RWPE2 (cell line): Measurements from ENCODE around the gene GNA14.

Source experiments
- ATAC-seq: fragments of 200-7000 bp; cut with Tn5 transposase; 3 replicates; pipeline ENCODE4 v1.9.1; 2021; ENCODE audit warnings: low read depth
- DNase-seq: peaks from one replicate; pipeline ENCODE4 v3.0.0-alpha.2; 2020; ENCODE audit warnings: low spot score
- H3K27ac ChIP-seq: fragments of 450-650 bp; 2 replicates; pipeline ENCODE4 v1.5.1; 2017; ENCODE audit warnings: mild to moderate bottlenecking; ENCODE audit not compliant: poor library complexity, severe bottlenecking
- H3K27me3 ChIP-seq: fragments of 250-450 bp; sonication (Bioruptor Pico); 2 replicates; pipeline ENCODE4 v1.5.1; 2021; ENCODE audit warnings: mild to moderate bottlenecking, moderate library complexity; ENCODE audit not compliant: insufficient read depth, poor library complexity, severe bottlenecking
- H3K36me3 ChIP-seq: fragments of 250-450 bp; sonication (Bioruptor Pico); 2 replicates; pipeline ENCODE4 v1.5.1; 2020; ENCODE audit warnings: low read depth, mild to moderate bottlenecking, moderate library complexity
- H3K4me1 ChIP-seq: fragments of 250-450 bp; sonication (Bioruptor Pico); 2 replicates; pipeline ENCODE4 v1.5.1; 2021; ENCODE audit warnings: mild to moderate bottlenecking, moderate library complexity; ENCODE audit not compliant: insufficient read depth, poor library complexity, severe bottlenecking
- H3K4me3 ChIP-seq: fragments of 250-450 bp; sonication (Bioruptor Pico); 2 replicates; pipeline ENCODE4 v1.5.1; 2021; ENCODE audit warnings: mild to moderate bottlenecking, moderate library complexity; ENCODE audit not compliant: severe bottlenecking
- H3K9me3 ChIP-seq: fragments of 250-450 bp; sonication (Bioruptor Pico); 2 replicates; pipeline ENCODE4 v1.5.1; 2021; ENCODE audit warnings: mild to moderate bottlenecking, moderate library complexity; ENCODE audit not compliant: severe bottlenecking
- TF ChIP-seq, protein P1 (sequence below): fragments of 450-650 bp; IDR thresholded peaks from one replicate; pipeline ENCODE4 v1.5.1; 2017; ENCODE audit warnings: mild to moderate bottlenecking, moderate library complexity; ENCODE audit not compliant: poor library complexity, severe bottlenecking

Gene GNA14

DNA sequence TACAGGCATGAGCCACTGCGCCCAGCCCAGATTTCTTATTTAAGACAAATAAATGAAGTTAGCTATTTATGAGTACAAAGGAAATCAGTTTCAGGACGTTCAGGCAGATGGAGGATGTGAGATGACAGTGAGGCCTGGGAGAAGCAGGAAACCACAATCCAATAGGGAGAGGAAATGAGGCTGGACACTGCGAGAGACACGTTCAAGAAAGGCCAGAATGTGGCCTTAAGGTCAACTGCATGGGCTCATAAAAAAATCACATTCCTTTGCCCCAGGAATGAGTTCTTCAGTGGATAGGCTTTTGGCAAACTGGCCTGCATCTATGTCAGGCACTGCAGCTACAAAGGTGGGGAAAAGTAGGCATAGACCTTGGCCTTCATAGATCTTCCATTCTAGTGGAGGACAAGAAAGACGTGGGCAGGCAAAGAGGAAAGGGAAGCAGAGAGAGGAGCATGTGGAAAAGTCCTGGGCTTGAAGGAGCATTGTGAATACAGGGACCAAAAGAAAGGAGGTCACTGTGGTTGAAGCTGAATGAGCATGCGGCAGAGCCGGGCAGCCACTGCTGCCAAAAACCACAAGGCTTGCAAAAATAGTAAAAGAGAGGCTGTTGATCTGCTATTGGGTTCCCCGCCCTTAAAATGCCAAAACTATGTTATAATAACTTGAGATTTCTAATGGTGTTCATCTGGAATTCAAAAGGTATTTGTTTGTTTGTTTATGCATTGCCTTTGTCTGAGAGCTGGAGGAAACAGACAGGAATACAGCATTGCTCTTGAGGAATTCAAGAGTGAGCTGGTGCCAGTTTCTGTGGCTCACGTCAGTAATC is 133.0 kb downstream of the GNA14 start:
- no peaks in the 10 kb centered on the region for H3K27me3 ChIP-seq
- TF ChIP-seq, protein P1, sequence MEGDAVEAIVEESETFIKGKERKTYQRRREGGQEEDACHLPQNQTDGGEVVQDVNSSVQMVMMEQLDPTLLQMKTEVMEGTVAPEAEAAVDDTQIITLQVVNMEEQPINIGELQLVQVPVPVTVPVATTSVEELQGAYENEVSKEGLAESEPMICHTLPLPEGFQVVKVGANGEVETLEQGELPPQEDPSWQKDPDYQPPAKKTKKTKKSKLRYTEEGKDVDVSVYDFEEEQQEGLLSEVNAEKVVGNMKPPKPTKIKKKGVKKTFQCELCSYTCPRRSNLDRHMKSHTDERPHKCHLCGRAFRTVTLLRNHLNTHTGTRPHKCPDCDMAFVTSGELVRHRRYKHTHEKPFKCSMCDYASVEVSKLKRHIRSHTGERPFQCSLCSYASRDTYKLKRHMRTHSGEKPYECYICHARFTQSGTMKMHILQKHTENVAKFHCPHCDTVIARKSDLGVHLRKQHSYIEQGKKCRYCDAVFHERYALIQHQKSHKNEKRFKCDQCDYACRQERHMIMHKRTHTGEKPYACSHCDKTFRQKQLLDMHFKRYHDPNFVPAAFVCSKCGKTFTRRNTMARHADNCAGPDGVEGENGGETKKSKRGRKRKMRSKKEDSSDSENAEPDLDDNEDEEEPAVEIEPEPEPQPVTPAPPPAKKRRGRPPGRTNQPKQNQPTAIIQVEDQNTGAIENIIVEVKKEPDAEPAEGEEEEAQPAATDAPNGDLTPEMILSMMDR, result no peak
- no peaks in the 10 kb centered on the region for H3K9me3 ChIP-seq
- no peak overlapping the region for H3K4me3 ChIP-seq
- H3K36me3 ChIP-seq, result no peaks in the 10 kb centered on the region
- H3K4me1 ChIP-seq, result peaks cover 4% of the 10 kb centered on the region
- DNase-seq (no peak), ATAC-seq (0 out of 3 replicates have a peak, but pooled peaks have one; percentile 31)
- H3K27ac ChIP-seq, result no peak overlapping the region

DNA sequence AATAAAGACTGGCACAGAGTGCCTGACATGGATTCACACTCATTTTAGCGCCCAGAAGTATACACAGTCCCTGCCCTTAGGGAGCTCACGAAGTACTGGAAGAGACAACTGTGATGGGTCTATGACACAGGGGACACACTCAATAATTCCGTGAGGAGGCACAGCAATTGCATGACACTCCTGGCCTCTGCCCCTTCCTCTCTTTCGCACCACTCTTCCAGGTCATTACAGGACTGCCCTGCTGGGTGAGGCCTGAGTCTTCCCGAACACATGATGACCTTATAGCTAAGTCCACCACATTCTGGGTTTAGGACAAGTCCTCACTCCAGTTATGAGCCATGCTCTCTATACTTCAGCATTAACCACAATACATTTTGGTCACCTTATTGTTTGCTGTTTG is 134.7 kb downstream of the GNA14 start:
- Histone ChIP-seq H3K4me3 (no peak overlapping the region), H3K9me3 (no peaks in the 10 kb centered on the region), H3K27me3 (no peaks in the 10 kb centered on the region), H3K4me1 (peaks cover 4% of the 10 kb centered on the region), H3K27ac (no peak overlapping the region), H3K36me3 (no peaks in the 10 kb centered on the region)
- DNase-seq (no peak), ATAC-seq (no peak)
- TF ChIP-seq, protein P1, result no peak

DNA sequence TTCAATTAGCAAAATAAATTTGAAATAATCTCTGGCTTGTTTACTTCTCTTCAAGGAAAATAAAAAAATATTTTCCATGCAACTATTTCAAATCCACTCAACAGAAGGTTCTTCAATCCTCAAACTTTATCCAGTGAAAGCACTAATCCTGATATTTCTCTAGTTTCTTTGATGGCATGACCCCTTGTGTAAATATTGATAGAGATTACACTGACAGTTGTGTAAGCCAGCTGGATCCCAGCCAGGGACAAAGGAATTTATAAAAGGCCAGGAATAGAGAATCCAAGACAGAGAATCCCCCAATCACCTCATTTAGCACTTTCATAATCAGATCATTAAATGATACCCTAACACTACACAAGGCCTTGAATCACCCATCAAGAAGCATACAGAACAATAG is 135.2 kb downstream of the GNA14 start:
- Histone ChIP-seq H3K27ac (no peak overlapping the region), H3K4me1 (peaks cover 4% of the 10 kb centered on the region), H3K27me3 (no peaks in the 10 kb centered on the region), H3K36me3 (no peaks in the 10 kb centered on the region), H3K9me3 (no peaks in the 10 kb centered on the region), H3K4me3 (no peak overlapping the region)
- DNase-seq, result no peak
- ATAC-seq, result peak; percentile 48; the same call in 2 of the 3 replicates
- TF ChIP-seq, protein P1, result no peak

DNA sequence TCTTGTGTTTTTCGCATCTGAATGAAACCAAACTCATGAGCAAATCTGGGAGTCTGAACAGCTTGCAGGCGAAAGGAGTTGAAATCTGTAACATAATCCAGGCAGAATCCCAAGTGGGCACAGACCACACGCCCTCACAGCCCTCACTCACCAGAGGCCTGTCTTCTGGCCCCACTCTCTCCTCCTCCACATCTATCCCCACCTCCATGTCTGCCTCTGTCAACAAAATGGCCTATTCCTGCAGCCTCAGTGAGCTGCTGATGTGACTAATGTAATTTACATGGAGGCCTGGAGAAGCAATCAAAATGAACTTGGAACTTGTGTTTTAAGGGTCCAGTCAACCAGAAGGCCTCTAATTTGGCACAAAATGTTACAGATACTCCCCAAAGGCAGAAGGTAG is 136.6 kb downstream of the GNA14 start:
- Histone ChIP-seq H3K4me3 (no peak overlapping the region), H3K27ac (no peak overlapping the region), H3K9me3 (no peaks in the 10 kb centered on the region), H3K27me3 (no peaks in the 10 kb centered on the region), H3K36me3 (no peaks in the 10 kb centered on the region), H3K4me1 (peaks cover 4% of the 10 kb centered on the region)
- DNase-seq (no peak), ATAC-seq (no peak)
- TF ChIP-seq, protein P1, result no peak

DNA sequence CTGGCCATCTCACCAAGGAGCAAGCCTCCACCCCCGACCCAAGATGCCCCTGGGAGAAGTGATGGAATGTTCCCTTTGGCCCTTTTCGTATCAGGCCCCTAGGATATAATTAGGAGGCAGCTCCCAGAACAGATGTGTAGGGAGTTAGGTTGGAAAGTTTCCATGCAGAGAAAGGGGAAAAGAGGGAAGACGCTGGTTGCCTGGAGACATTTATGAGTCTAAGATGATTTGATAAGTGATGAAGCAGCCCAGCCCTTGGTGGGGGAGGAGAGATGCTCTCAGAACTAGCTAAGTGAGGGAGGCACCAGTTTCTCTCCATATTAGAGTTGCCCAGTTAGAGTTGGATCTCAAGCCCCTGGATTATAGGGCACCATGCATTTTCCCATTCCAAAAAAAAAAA is 137.5 kb downstream of the GNA14 start:
- Histone ChIP-seq H3K4me3 (no peak overlapping the region), H3K36me3 (no peaks in the 10 kb centered on the region), H3K27me3 (no peaks in the 10 kb centered on the region), H3K4me1 (peaks cover 4% of the 10 kb centered on the region), H3K9me3 (no peaks in the 10 kb centered on the region), H3K27ac (no peak overlapping the region)
- no peak for DNase-seq
- TF ChIP-seq, protein P1, result no peak
- ATAC-seq, result no peak
